ENCODE data around the gene FZR1. TPM values are rescaled to one million over a fixed set of nuclear protein-coding genes. Genes with fewer than 3 reads are reported as not detected.
"Not testable (repeated sequence)": the region's sequence is repeated elsewhere in the genome, so short reads cannot be mapped to it uniquely, and the experiment has no call there.

Gene FZR1
- total RNA-seq, 2 experiments from 2014 or later = 43.5 to 46.9 TPM

GRCh38 chr19:3570042-3570441 lies 63.9 kb downstream of the FZR1 start:
- H3K9me3 Mint-ChIP-seq, H3K4me3 Mint-ChIP-seq, H3K27ac Mint-ChIP-seq, H3K27me3 Mint-ChIP-seq, POLR2A ChIA-PET, H3K36me3 Mint-ChIP-seq, DNase-seq: not testable (repeated sequence)
- CTCF ChIA-PET = interaction anchor here (1.5 kb wide), 1 partner anchor 25 kb away, joined by 4 read pairs; no protein-coding TSS in a partner anchor
- intact Hi-C loops (cut with micrococcal nuclease) = loop anchor here (10.0 kb wide), 1 partner anchor 495 kb away; the partner anchor contains the start of gene ZBTB7A
- H3K4me1 Mint-ChIP-seq (ENCODE audit: low read depth) = peaks cover 10% of the 10 kb centered on the region

GRCh38 chr19:3570606-3571011 lies 64.5 kb downstream of the FZR1 start:
- DNase-seq = no peak
- Mint-ChIP-seq H3K4me1 (ENCODE audit: low read depth) (peaks cover 10% of the 10 kb centered on the region), H3K4me3 (no peak overlapping the region), H3K36me3 (peaks cover 10% of the 10 kb centered on the region), H3K27me3 (no peaks in the 10 kb centered on the region), H3K27ac (no peak overlapping the region), H3K9me3 (no peaks in the 10 kb centered on the region)
- intact Hi-C loops (cut with micrococcal nuclease) = loop anchor here (10.0 kb wide), 1 partner anchor 494 kb away; the partner anchor contains the start of gene ZBTB7A
- POLR2A ChIA-PET = no interaction called here
- CTCF ChIA-PET = interaction anchor here (1.5 kb wide), 1 partner anchor 26 kb away, joined by 4 read pairs; no protein-coding TSS in a partner anchor

GRCh38 chr19:3572132-3572854 lies 66.2 kb downstream of the FZR1 start:
- Mint-ChIP-seq H3K27ac (peak overlapping the region; percentile 42), H3K36me3 (peaks cover 13% of the 10 kb centered on the region), H3K4me1 (ENCODE audit: low read depth) (peaks cover 10% of the 10 kb centered on the region), H3K4me3 (peak overlapping the region; percentile 66), H3K27me3 (no peaks in the 10 kb centered on the region), H3K9me3 (no peaks in the 10 kb centered on the region)
- intact Hi-C loops (cut with micrococcal nuclease) = loop anchor here (1.0 to 10.0 kb wide), 3 partner anchors 15 to 493 kb away; partner anchors contain the start of genes FZR1, MFSD12 and ZBTB7A
- CTCF ChIA-PET = interaction anchor here (0.6 kb wide), 1 partner anchor 16 kb away, joined by 5 read pairs; no protein-coding TSS in a partner anchor
- peak; percentile 100 for DNase-seq
- POLR2A ChIA-PET = no interaction called here

GRCh38 chr19:3572855-3573161 lies 66.7 kb downstream of the FZR1 start, which contains the start of gene HMG20B:
TSS of gene HMG20B (plus strand) at chr19:3572944. CDS start at chr19:3573310, 366 bp downstream.
- CTCF ChIA-PET = interaction anchor here (1.6 kb wide), 1 partner anchor 28 kb away, joined by 7 read pairs; no protein-coding TSS in a partner anchor
- H3K4me1 Mint-ChIP-seq (ENCODE audit: low read depth) = peaks cover 10% of the 10 kb centered on the region
- peak within 1 kb of the TSS; percentile 76 for H3K4me3 Mint-ChIP-seq
- POLR2A ChIA-PET = no interaction called here
- no peaks in the 10 kb centered on the region for H3K27me3 Mint-ChIP-seq
- no peaks in the 10 kb centered on the region for H3K9me3 Mint-ChIP-seq
- H3K36me3 Mint-ChIP-seq = peaks cover 13% of the 10 kb centered on the region
- intact Hi-C loops (cut with micrococcal nuclease) = loop anchor here (1.0 to 10.0 kb wide), 3 partner anchors 16 to 492 kb away; partner anchors contain the start of genes FZR1, MFSD12 and ZBTB7A
- H3K27ac Mint-ChIP-seq = peak within 1 kb of the TSS; percentile 45
- DNase-seq = no peak

GRCh38 chr19:3573162-3573857 lies 67.2 kb downstream of the FZR1 start:
- Mint-ChIP-seq H3K4me1 (ENCODE audit: low read depth) (peaks cover 10% of the 10 kb centered on the region), H3K27ac (no peak overlapping the region), H3K4me3 (peak overlapping the region; percentile 76), H3K36me3 (peaks cover 13% of the 10 kb centered on the region), H3K27me3 (no peaks in the 10 kb centered on the region), H3K9me3 (no peaks in the 10 kb centered on the region)
- POLR2A ChIA-PET = interaction anchor here (0.8 kb wide), 1 partner anchor 19 kb away, joined by 3 read pairs; no protein-coding TSS in a partner anchor
- DNase-seq = no peak
- intact Hi-C loops (cut with micrococcal nuclease) = loop anchor here (2.0 to 10.0 kb wide), 2 partner anchors 67 to 491 kb away; partner anchors contain the start of genes FZR1 and ZBTB7A
- CTCF ChIA-PET = interaction anchor here (1.6 kb wide), 1 partner anchor 28 kb away, joined by 7 read pairs; no protein-coding TSS in a partner anchor

- ChIA-PET CTCF (interaction anchor here (1.6 kb wide), 1 partner anchor 29 kb away, joined by 7 read pairs; no protein-coding TSS in a partner anchor), POLR2A (interaction anchor here (0.8 kb wide), 1 partner anchor 20 kb away, joined by 3 read pairs; no protein-coding TSS in a partner anchor)
- H3K4me3 Mint-ChIP-seq = peak overlapping the region; percentile 76
Measured at GRCh38 chr19:3573858-3574637, 67.9 kb downstream of the FZR1 start.

GRCh38 chr19:3575260-3575741 lies 69.2 kb downstream of the FZR1 start:
- peaks cover 10% of the 10 kb centered on the region for H3K4me1 Mint-ChIP-seq (ENCODE audit: low read depth)
- H3K4me3 Mint-ChIP-seq = no peak overlapping the region
- no peak overlapping the region for H3K27ac Mint-ChIP-seq
- peaks cover 13% of the 10 kb centered on the region for H3K36me3 Mint-ChIP-seq
- intact Hi-C loops (cut with micrococcal nuclease) = loop anchor here (10.0 kb wide), 1 partner anchor 490 kb away; the partner anchor contains the start of gene ZBTB7A
- H3K9me3 Mint-ChIP-seq = no peaks in the 10 kb centered on the region
- H3K27me3 Mint-ChIP-seq = no peaks in the 10 kb centered on the region
- CTCF ChIA-PET = interaction anchor here (1.0 to 1.5 kb wide), 3 partner anchors 18 to 29 kb away, joined by 3 to 4 read pairs (median 3); partner anchors contain the start of gene MFSD12
- peak; percentile 42 for DNase-seq
- POLR2A ChIA-PET = no interaction called here

More at GRCh38 chr19:3573858-3574637, 67.9 kb downstream of the FZR1 start:
- peak; percentile 96 for DNase-seq
- Mint-ChIP-seq H3K36me3 (peaks cover 13% of the 10 kb centered on the region), H3K27ac (peak overlapping the region; percentile 45), H3K4me1 (ENCODE audit: low read depth) (peaks cover 10% of the 10 kb centered on the region), H3K27me3 (no peaks in the 10 kb centered on the region), H3K9me3 (no peaks in the 10 kb centered on the region)
- intact Hi-C loops (cut with micrococcal nuclease) = loop anchor here (2.0 to 10.0 kb wide), 2 partner anchors 67 to 491 kb away; partner anchors contain the start of genes FZR1 and ZBTB7A

GRCh38 chr19:3575949-3576673 lies 70.0 kb downstream of the FZR1 start:
- intact Hi-C loops (cut with micrococcal nuclease) = loop anchor here (10.0 kb wide), 1 partner anchor 489 kb away; the partner anchor contains the start of gene ZBTB7A
- CTCF ChIA-PET = interaction anchor here (1.0 to 1.5 kb wide), 3 partner anchors 19 to 30 kb away, joined by 3 to 4 read pairs (median 3); partner anchors contain the start of gene MFSD12

GRCh38 chr19:3576696-3577443 lies 70.8 kb downstream of the FZR1 start:
- CTCF ChIA-PET = no interaction called here
- POLR2A ChIA-PET = interaction anchor here (0.8 kb wide), 1 partner anchor 9 kb away, joined by 3 read pairs; the partner anchor contains the start of gene GIPC3

More at GRCh38 chr19:3575949-3576673, 70.0 kb downstream of the FZR1 start:
- Mint-ChIP-seq H3K27ac (no peak overlapping the region), H3K27me3 (no peaks in the 10 kb centered on the region), H3K9me3 (no peaks in the 10 kb centered on the region), H3K36me3 (peaks cover 13% of the 10 kb centered on the region), H3K4me1 (ENCODE audit: low read depth) (peaks cover 10% of the 10 kb centered on the region), H3K4me3 (no peak overlapping the region)
- no peak for DNase-seq
- POLR2A ChIA-PET = interaction anchor here (0.8 kb wide), 1 partner anchor 10 kb away, joined by 3 read pairs; the partner anchor contains the start of gene GIPC3

More at GRCh38 chr19:3576696-3577443, 70.8 kb downstream of the FZR1 start:
- H3K27ac Mint-ChIP-seq = no peak overlapping the region
- H3K4me3 Mint-ChIP-seq = no peak overlapping the region
- peaks cover 13% of the 10 kb centered on the region for H3K36me3 Mint-ChIP-seq
- intact Hi-C loops (cut with micrococcal nuclease) = loop anchor here (10.0 kb wide), 1 partner anchor 488 kb away; the partner anchor contains the start of gene ZBTB7A
- no peaks in the 10 kb centered on the region for H3K9me3 Mint-ChIP-seq
- DNase-seq = no peak
- no peaks in the 10 kb centered on the region for H3K27me3 Mint-ChIP-seq
- peaks cover 6% of the 10 kb centered on the region for H3K4me1 Mint-ChIP-seq (ENCODE audit: low read depth)
